Rectal smooth muscle tissue (tissue), 1 donor: ENCODE data around the gene SERPINA5.

ENCODE experiments used
- H3K27ac ChIP-seq: one replicate; pipeline ENCODE4 v1.7.0; 2013; ENCODE audit warnings: low read depth, low read length, inconsistent platforms
- H3K27me3 ChIP-seq: one replicate; pipeline ENCODE4 v1.7.0; 2013; ENCODE audit warnings: low read length; ENCODE audit not compliant: control insufficient read depth, insufficient read depth
- H3K36me3 ChIP-seq: one replicate; pipeline ENCODE4 v1.7.0; 2013; ENCODE audit warnings: low read length; ENCODE audit not compliant: control insufficient read depth, insufficient read depth
- H3K4me1 ChIP-seq: one replicate; pipeline ENCODE4 v1.7.0; 2013; ENCODE audit warnings: low read length; ENCODE audit not compliant: control insufficient read depth, insufficient read depth
- H3K4me3 ChIP-seq: one replicate; pipeline ENCODE4 v1.7.0; 2013; ENCODE audit warnings: low read length
- H3K9ac ChIP-seq: one replicate; pipeline ENCODE4 v1.7.0; 2013; ENCODE audit warnings: low read length

Gene SERPINA5

GRCh38 chr14:94544726-94545125 is 36.5 kb upstream of the SERPINA5 start:
- H3K27ac ChIP-seq, result no peak overlapping the region
- no peaks in the 10 kb centered on the region for H3K27me3 ChIP-seq
- H3K4me1 ChIP-seq, result no peaks in the 10 kb centered on the region
- no peaks in the 10 kb centered on the region for H3K36me3 ChIP-seq
- no peak overlapping the region for H3K9ac ChIP-seq
- H3K4me3 ChIP-seq, result no peak overlapping the region

- H3K36me3 ChIP-seq, result no peaks in the 10 kb centered on the region
- H3K27ac ChIP-seq, result no peak overlapping the region
- no peak overlapping the region for H3K4me3 ChIP-seq
- no peaks in the 10 kb centered on the region for H3K4me1 ChIP-seq
- no peak overlapping the region for H3K9ac ChIP-seq
- H3K27me3 ChIP-seq, result no peaks in the 10 kb centered on the region
Observed at GRCh38 chr14:94545131-94545841, 35.9 kb upstream of the SERPINA5 start.

GRCh38 chr14:94547151-94547680 is 34.0 kb upstream of the SERPINA5 start:
- no peaks in the 10 kb centered on the region for H3K4me1 ChIP-seq
- no peak overlapping the region for H3K9ac ChIP-seq
- no peak overlapping the region for H3K27ac ChIP-seq
- H3K27me3 ChIP-seq, result no peaks in the 10 kb centered on the region
- no peak overlapping the region for H3K4me3 ChIP-seq
- H3K36me3 ChIP-seq, result no peaks in the 10 kb centered on the region

- Histone ChIP-seq H3K27ac (no peak overlapping the region), H3K36me3 (no peaks in the 10 kb centered on the region), H3K4me1 (no peaks in the 10 kb centered on the region), H3K4me3 (no peak overlapping the region), H3K27me3 (no peaks in the 10 kb centered on the region), H3K9ac (no peak overlapping the region)
Observed at GRCh38 chr14:94547726-94548125, 33.5 kb upstream of the SERPINA5 start.

GRCh38 chr14:94548131-94548998 is 32.9 kb upstream of the SERPINA5 start:
- Histone ChIP-seq H3K9ac (no peak overlapping the region), H3K4me3 (no peak overlapping the region), H3K27ac (no peak overlapping the region)

GRCh38 chr14:94548999-94549985 is 31.9 kb upstream of the SERPINA5 start:
- H3K9ac ChIP-seq, result no peak overlapping the region
- no peak overlapping the region for H3K4me3 ChIP-seq
- no peaks in the 10 kb centered on the region for H3K27me3 ChIP-seq
- H3K36me3 ChIP-seq, result no peaks in the 10 kb centered on the region
- no peak overlapping the region for H3K27ac ChIP-seq
- no peaks in the 10 kb centered on the region for H3K4me1 ChIP-seq

More at GRCh38 chr14:94548131-94548998, 32.9 kb upstream of the SERPINA5 start:
- Histone ChIP-seq H3K27me3 (no peaks in the 10 kb centered on the region), H3K4me1 (no peaks in the 10 kb centered on the region), H3K36me3 (no peaks in the 10 kb centered on the region)

- Histone ChIP-seq H3K27ac (no peak overlapping the region), H3K4me1 (no peaks in the 10 kb centered on the region), H3K36me3 (no peaks in the 10 kb centered on the region), H3K9ac (no peak overlapping the region), H3K27me3 (no peaks in the 10 kb centered on the region), H3K4me3 (no peak overlapping the region)
Observed at GRCh38 chr14:94550041-94550440, 31.2 kb upstream of the SERPINA5 start.

- H3K9ac ChIP-seq, result no peak overlapping the region
- H3K4me3 ChIP-seq, result no peak overlapping the region
- no peaks in the 10 kb centered on the region for H3K36me3 ChIP-seq
- H3K27ac ChIP-seq, result no peak overlapping the region
- no peaks in the 10 kb centered on the region for H3K4me1 ChIP-seq
- H3K27me3 ChIP-seq, result no peaks in the 10 kb centered on the region
Observed at GRCh38 chr14:94555991-94556390, 25.2 kb upstream of the SERPINA5 start.

GRCh38 chr14:94557327-94557726 is 23.9 kb upstream of the SERPINA5 start:
- Histone ChIP-seq H3K4me3 (no peak overlapping the region), H3K36me3 (no peaks in the 10 kb centered on the region), H3K4me1 (no peaks in the 10 kb centered on the region), H3K27me3 (no peaks in the 10 kb centered on the region), H3K27ac (no peak overlapping the region), H3K9ac (no peak overlapping the region)

GRCh38 chr14:94558842-94559241 is 22.4 kb upstream of the SERPINA5 start:
- H3K4me3 ChIP-seq, result no peak overlapping the region
- H3K36me3 ChIP-seq, result no peaks in the 10 kb centered on the region
- H3K27me3 ChIP-seq, result no peaks in the 10 kb centered on the region
- no peaks in the 10 kb centered on the region for H3K4me1 ChIP-seq
- H3K9ac ChIP-seq, result no peak overlapping the region
- H3K27ac ChIP-seq, result no peak overlapping the region

GRCh38 chr14:94559638-94560290 is 21.5 kb upstream of the SERPINA5 start:
- Histone ChIP-seq H3K9ac (no peak overlapping the region), H3K27ac (no peak overlapping the region), H3K4me1 (no peaks in the 10 kb centered on the region), H3K36me3 (no peaks in the 10 kb centered on the region), H3K27me3 (no peaks in the 10 kb centered on the region), H3K4me3 (no peak overlapping the region)
